Loucy (cell line): ENCODE data around the gene KLF16.

Experiments
- H2AFZ ChIP-seq: fragments of 200-600 bp; sonication (generic); 2 replicates; pipeline ENCODE4 v1.6.0; 2016; ENCODE audit warnings: antibody characterized with exemption, mild to moderate bottlenecking, low read length, moderate library complexity
- H3F3A ChIP-seq: fragments of 200-600 bp; 2 replicates; pipeline ENCODE4 v1.6.0; 2016; ENCODE audit warnings: antibody characterized with exemption, low read depth, mild to moderate bottlenecking
- H3K27me3 ChIP-seq: fragments of 200-600 bp; sonication (generic); 2 replicates; pipeline ENCODE4 v1.6.1; 2014; ENCODE audit warnings: low read length, mild to moderate bottlenecking; ENCODE audit not compliant: insufficient read depth, poor library complexity, severe bottlenecking
- H3K36me3 ChIP-seq: fragments of 200-600 bp; sonication (generic); 2 replicates; pipeline ENCODE4 v1.6.1; 2016; ENCODE audit warnings: low read length; ENCODE audit not compliant: insufficient read depth
- H3K4me1 ChIP-seq: fragments of 200-600 bp; sonication (generic); 2 replicates; pipeline ENCODE4 v1.5.1; 2014; ENCODE audit warnings: low read length, mild to moderate bottlenecking; ENCODE audit not compliant: insufficient read depth, poor library complexity, severe bottlenecking
- H3K4me2 ChIP-seq: fragments of 200-600 bp; sonication (generic); 2 replicates; pipeline ENCODE4 v1.6.0; 2014; ENCODE audit warnings: antibody characterized with exemption, low read length, low read depth, mild to moderate bottlenecking; ENCODE audit not compliant: poor library complexity, severe bottlenecking
- H3K4me3 ChIP-seq: fragments of 200-600 bp; sonication (generic); 2 replicates; pipeline ENCODE4 v1.5.1; 2014; ENCODE audit warnings: low read length, mild to moderate bottlenecking, mixed read lengths; ENCODE audit not compliant: poor library complexity, severe bottlenecking
- H3K79me2 ChIP-seq: fragments of 200-600 bp; sonication (generic); 2 replicates; pipeline ENCODE4 v1.6.1; 2014; ENCODE audit warnings: low read length; ENCODE audit not compliant: insufficient read depth
- H3K9ac ChIP-seq: fragments of 200-600 bp; sonication (generic); 2 replicates; pipeline ENCODE4 v1.6.0; 2014; ENCODE audit warnings: mild to moderate bottlenecking, low read depth, low read length, moderate library complexity; ENCODE audit not compliant: poor library complexity, severe bottlenecking
- H3K9me2 ChIP-seq: fragments of 200-600 bp; sonication (generic); replicated peaks from 2 replicates; pipeline ENCODE4 v1.6.1; 2016; ENCODE audit warnings: low read depth, low read length, mixed read lengths
- H3K9me3 ChIP-seq: fragments of 200-600 bp; sonication (generic); 2 replicates; pipeline ENCODE4 v1.6.1; 2014; ENCODE audit warnings: mild to moderate bottlenecking, antibody characterized with exemption, low read length, low read depth; ENCODE audit not compliant: insufficient read depth
- H4K20me1 ChIP-seq: fragments of 200-600 bp; sonication (generic); 2 replicates; pipeline ENCODE4 v1.6.0; 2014; ENCODE audit warnings: antibody characterized with exemption, low read length, mild to moderate bottlenecking; ENCODE audit not compliant: insufficient read depth, poor library complexity, severe bottlenecking
- EZH2phosphoT487 ChIP-seq: fragments of 200-600 bp; IDR thresholded peaks from 2 replicates; pipeline ENCODE4 v1.6.1; 2018; ENCODE audit warnings: antibody characterized with exemption, mild to moderate bottlenecking, moderate library complexity, borderline replicate concordance
- TF ChIP-seq, protein P1 (sequence below): fragments of 200-600 bp; sonication (generic); conservative IDR thresholded peaks from 2 replicates; pipeline ENCODE4 v1.5.1; 2014; ENCODE audit warnings: mild to moderate bottlenecking, antibody characterized with exemption, low read length

The KLF16 gene

DNA sequence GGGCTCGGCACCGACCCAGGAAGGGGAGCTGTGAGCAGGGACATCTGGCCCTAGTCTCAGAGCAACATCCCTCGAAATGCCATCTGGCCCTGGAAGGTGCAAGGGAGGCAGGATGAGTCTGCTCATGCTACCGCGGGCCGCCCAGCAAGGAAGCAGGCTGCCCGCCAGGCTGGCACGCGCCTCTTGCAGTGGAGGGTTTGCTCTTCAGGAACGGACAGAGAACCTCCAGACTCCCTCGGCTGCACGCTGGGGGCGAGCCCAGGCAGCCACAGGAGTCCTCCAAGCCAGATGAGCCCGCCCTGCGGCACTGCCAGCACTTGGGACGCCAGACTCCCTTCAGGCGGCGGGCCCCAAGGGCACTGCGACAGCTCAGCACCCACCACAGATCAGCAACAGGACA lies 41.2 kb downstream of the KLF16 start:
- Histone ChIP-seq H4K20me1 (peaks cover 8% of the 10 kb centered on the region), H3K9me2 (no peaks in the 10 kb centered on the region), H3F3A (no peaks in the 10 kb centered on the region), H2AFZ (no peak overlapping the region), H3K4me1 (no peaks in the 10 kb centered on the region), H3K4me2 (no peak overlapping the region), H3K9me3 (no peaks in the 10 kb centered on the region), H3K4me3 (no peak overlapping the region), H3K9ac (no peak overlapping the region), H3K36me3 (peaks cover 47% of the 10 kb centered on the region; the same call in 1 of the 2 replicates), H3K79me2 (no peaks in the 10 kb centered on the region), H3K27me3 (no peaks in the 10 kb centered on the region)
- TF ChIP-seq, protein P1, sequence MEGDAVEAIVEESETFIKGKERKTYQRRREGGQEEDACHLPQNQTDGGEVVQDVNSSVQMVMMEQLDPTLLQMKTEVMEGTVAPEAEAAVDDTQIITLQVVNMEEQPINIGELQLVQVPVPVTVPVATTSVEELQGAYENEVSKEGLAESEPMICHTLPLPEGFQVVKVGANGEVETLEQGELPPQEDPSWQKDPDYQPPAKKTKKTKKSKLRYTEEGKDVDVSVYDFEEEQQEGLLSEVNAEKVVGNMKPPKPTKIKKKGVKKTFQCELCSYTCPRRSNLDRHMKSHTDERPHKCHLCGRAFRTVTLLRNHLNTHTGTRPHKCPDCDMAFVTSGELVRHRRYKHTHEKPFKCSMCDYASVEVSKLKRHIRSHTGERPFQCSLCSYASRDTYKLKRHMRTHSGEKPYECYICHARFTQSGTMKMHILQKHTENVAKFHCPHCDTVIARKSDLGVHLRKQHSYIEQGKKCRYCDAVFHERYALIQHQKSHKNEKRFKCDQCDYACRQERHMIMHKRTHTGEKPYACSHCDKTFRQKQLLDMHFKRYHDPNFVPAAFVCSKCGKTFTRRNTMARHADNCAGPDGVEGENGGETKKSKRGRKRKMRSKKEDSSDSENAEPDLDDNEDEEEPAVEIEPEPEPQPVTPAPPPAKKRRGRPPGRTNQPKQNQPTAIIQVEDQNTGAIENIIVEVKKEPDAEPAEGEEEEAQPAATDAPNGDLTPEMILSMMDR, result no peak
- no peak for TF ChIP-seq EZH2phosphoT487

- Histone ChIP-seq H3K9ac (no peak overlapping the region), H3K9me2 (no peaks in the 10 kb centered on the region), H4K20me1 (no peaks in the 10 kb centered on the region), H3K9me3 (no peaks in the 10 kb centered on the region), H3K36me3 (peaks cover 49% of the 10 kb centered on the region; the same call in 1 of the 2 replicates), H3K4me2 (no peak overlapping the region), H2AFZ (no peak overlapping the region), H3K79me2 (no peaks in the 10 kb centered on the region), H3K4me3 (no peak overlapping the region), H3F3A (no peaks in the 10 kb centered on the region), H3K27me3 (no peaks in the 10 kb centered on the region), H3K4me1 (no peaks in the 10 kb centered on the region)
- no peak for TF ChIP-seq EZH2phosphoT487
- TF ChIP-seq, protein P1, result no peak
Measured at GRCh38 chr19:1819341-1820255, 43.8 kb downstream of the KLF16 start.

DNA sequence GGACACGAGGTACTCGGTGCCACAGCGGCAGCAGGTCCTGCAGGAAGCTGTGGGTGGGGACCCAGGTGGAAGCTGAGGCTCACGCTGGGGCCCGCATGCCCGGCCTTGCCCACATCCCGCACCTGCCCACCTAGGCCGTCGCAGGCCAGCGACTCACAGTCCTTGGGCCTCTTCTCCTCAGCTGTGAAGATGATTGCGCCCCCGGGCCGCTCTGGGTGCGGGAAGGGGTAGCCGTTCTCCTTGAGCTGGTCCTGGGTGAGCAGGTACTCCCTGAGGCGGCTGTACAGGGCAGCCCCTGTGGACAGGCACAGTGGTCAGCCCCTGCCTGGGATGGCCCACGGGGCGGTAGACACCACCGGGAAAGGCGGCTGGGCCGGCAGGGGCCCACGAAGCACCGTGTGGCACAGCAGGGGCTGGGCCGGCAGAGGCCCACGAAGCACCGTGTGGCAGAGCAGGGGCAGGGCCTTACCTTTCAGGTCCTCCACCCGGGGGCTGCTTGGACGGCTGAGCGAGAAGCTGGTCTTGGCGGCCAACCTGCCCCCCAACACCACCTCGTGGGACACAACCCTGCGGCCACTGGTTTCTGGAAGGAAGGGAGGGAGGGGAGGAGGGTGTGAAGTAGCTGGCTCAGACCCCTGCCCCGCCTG lies 44.7 kb downstream of the KLF16 start:
- no peaks in the 10 kb centered on the region for H3K9me3 ChIP-seq
- no peak overlapping the region for H2AFZ ChIP-seq
- TF ChIP-seq EZH2phosphoT487, result no peak
- TF ChIP-seq, protein P1, result no peak
- H3F3A ChIP-seq, result no peaks in the 10 kb centered on the region
- H3K9ac ChIP-seq, result no peak overlapping the region
- H3K4me2 ChIP-seq, result no peak overlapping the region
- no peaks in the 10 kb centered on the region for H3K27me3 ChIP-seq
- H3K4me3 ChIP-seq, result no peak overlapping the region
- H3K9me2 ChIP-seq, result no peaks in the 10 kb centered on the region
- peaks cover 43% of the 10 kb centered on the region; the same call in 1 of the 2 replicates for H3K36me3 ChIP-seq
- peaks cover 3% of the 10 kb centered on the region for H3K4me1 ChIP-seq
- no peaks in the 10 kb centered on the region for H4K20me1 ChIP-seq
- no peaks in the 10 kb centered on the region for H3K79me2 ChIP-seq
